ENCODE measurements around the gene MCF2L. TPM values are rescaled to one million over a fixed set of nuclear protein-coding genes. Genes with fewer than 3 reads are reported as not detected.

The MCF2L gene
- total and polyA plus RNA-seq, 2 experiments from 2014 or later: 4.8 to 25.6 TPM

GRCh38 chr13:113098162-113098732 lies 129.2 kb downstream of the MCF2L start (continued):
- TF ChIP-seq ZNF462 (CRISPR knock-in tag; IDR thresholded peaks at IDR 0.05): no peak

- Mint-ChIP-seq H3K9me3 (no peaks in the 10 kb centered on the region), H3K27me3 (ENCODE audit: insufficient read depth, low read depth, poor library complexity) (peaks cover 13% of the 10 kb centered on the region), H3K4me1 (peaks cover 10% of the 10 kb centered on the region; the same call in 2 of the 3 replicates), H3K36me3 (ENCODE audit: low read depth) (no peaks in the 10 kb centered on the region), H3K27ac (no peak overlapping the region), H3K4me3 (no peak overlapping the region)
- Histone ChIP-seq H3K79me2 (replicated peaks; ENCODE audit: insufficient read depth) (no peaks in the 10 kb centered on the region), H3K4me1 (ENCODE audit: insufficient read depth) (no peaks in the 10 kb centered on the region), H3K36me3 (ENCODE audit: insufficient read depth) (no peaks in the 10 kb centered on the region), H3K27me3 (ENCODE audit: insufficient read depth) (no peaks in the 10 kb centered on the region), H4K20me1 (replicated peaks; ENCODE audit: insufficient read depth) (no peaks in the 10 kb centered on the region), H3K4me3 (no peak overlapping the region), H3K4me2 (no peak overlapping the region), H3F3A (replicated peaks; ENCODE audit: low read depth) (no peaks in the 10 kb centered on the region), H2AFZ (no peak overlapping the region), H3K9me2 (ENCODE audit: insufficient read depth) (no peaks in the 10 kb centered on the region), H3K27ac (ENCODE audit: low read depth) (no peak overlapping the region)
- ATAC-seq (no peak), DNase-seq (ENCODE audit: low spot score) (no peak)
- TF ChIP-seq POLR2AphosphoS5 (IDR thresholded peaks at IDR 0.05; ENCODE audit: low read depth): no peak
- no peak for TF ChIP-seq CREB1 (CRISPR knock-in tag; IDR thresholded peaks at IDR 0.05; ENCODE audit: low read depth)
- no peak for TF ChIP-seq JUNB (IDR thresholded peaks at IDR 0.05; ENCODE audit: unreplicated experiment)
- no peak for TF ChIP-seq EZH2phosphoT487 (IDR thresholded peaks at IDR 0.05; ENCODE audit: unreplicated experiment)
- TF ChIP-seq STAT1 (IDR thresholded peaks at IDR 0.05; ENCODE audit: unreplicated experiment): no peak
- no peak for TF ChIP-seq ZNF331 (CRISPR knock-in tag; IDR thresholded peaks at IDR 0.05; ENCODE audit: low read depth)
- no peak for TF ChIP-seq NANOG (IDR thresholded peaks at IDR 0.05; ENCODE audit: borderline replicate concordance)
- no peak for TF ChIP-seq ZNF462 (CRISPR knock-in tag; IDR thresholded peaks at IDR 0.05)
- TF ChIP-seq EZH2 (IDR thresholded peaks at IDR 0.05; ENCODE audit: low read depth, unreplicated experiment): no peak
These were observed 130.1 kb downstream of the MCF2L start for GRCh38 chr13:113099142-113099541.
